ENCODE measurements around the gene EDDM3A. TPM values are rescaled to one million over a fixed set of nuclear protein-coding genes. Genes with fewer than 3 reads are reported as not detected.

EDDM3A gene
- total and polyA plus RNA-seq, 2 of the 4 experiments (the other 2 are of a cell fraction) = not detected

DNA sequence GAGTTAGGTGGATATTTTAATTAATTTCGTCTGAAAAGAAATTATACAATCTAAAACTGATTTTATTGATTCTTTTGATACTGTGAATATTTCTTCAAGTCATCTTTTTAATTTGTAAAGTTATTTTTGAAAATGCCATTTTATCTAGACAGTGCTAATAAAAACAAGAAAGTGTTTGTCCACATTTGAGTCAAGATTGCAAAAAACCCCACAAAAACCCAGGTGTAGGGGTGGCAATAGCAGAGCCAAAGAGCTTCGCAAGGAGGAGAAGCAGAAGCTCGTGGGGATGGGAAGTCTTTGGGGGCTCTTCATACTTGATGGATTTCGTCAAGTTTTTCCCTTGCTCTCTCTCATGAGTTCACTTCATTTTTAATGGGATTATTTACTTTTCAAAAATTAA lies 41.3 kb downstream of the EDDM3A start:
- H3K27ac ChIP-seq (ENCODE audit: insufficient read depth, low read length) = no peak overlapping the region
- no peaks in the 10 kb centered on the region for H4K20me1 ChIP-seq (ENCODE audit: insufficient read depth, low read length)
- no peak overlapping the region for H2AK5ac ChIP-seq (ENCODE audit: low read depth, low read length)
- ChIA-PET CTCF (no interaction called here), POLR2A (ENCODE audit: unreplicated experiment) (no interaction called here)
- in situ Hi-C loops (cut with MboI; ENCODE audit: low sequenced_read_pairs) = no loop called here
- no peak overlapping the region for H2BK15ac ChIP-seq (ENCODE audit: low read depth, low read length)
- H3K14ac ChIP-seq (replicated peaks; ENCODE audit: low read depth, low read length) = no peak overlapping the region
- no peaks in the 10 kb centered on the region for H3K36me3 ChIP-seq (ENCODE audit: control insufficient read depth, insufficient read depth, low read length)
- no peaks in the 10 kb centered on the region for H3K4me1 ChIP-seq (ENCODE audit: control insufficient read depth, insufficient read depth, low read length)
- H4K5ac ChIP-seq (ENCODE audit: low read depth, low read length) = no peak overlapping the region
- no peak overlapping the region for H3K23ac ChIP-seq (ENCODE audit: low read depth, low read length)
- ATAC-seq (ENCODE audit: low read depth) = no peak
- H2AK9ac ChIP-seq (replicated peaks; ENCODE audit: low read depth, low read length, poor library complexity) = no peak overlapping the region
- H3K9me3 ChIP-seq (ENCODE audit: control insufficient read depth, insufficient read depth, low read length) = no peaks in the 10 kb centered on the region
- H3K27me3 ChIP-seq (ENCODE audit: control insufficient read depth, insufficient read depth, low read length) = no peaks in the 10 kb centered on the region
- H2AFZ ChIP-seq (replicated peaks; ENCODE audit: low read length, poor library complexity) = no peak overlapping the region
- intact Hi-C loops (cut with micrococcal nuclease) = no loop called here
- dilution Hi-C loops (cut with HindIII; ENCODE audit: low sequenced_read_pairs, unreplicated experiment) = no loop called here
- BruUV-seq (replicated peaks) = no TSS peak
- H3K79me1 ChIP-seq (ENCODE audit: low read depth in 1 of 2, low read length in 2 of 2) = no peaks in the 10 kb centered on the region
- no peak overlapping the region for H4K91ac ChIP-seq (ENCODE audit: insufficient read depth, low read depth, low read length)
- H4K8ac ChIP-seq (ENCODE audit: low read depth in 2 of 2, low read length in 2 of 2) = no peak overlapping the region
- no peak overlapping the region for H2BK5ac ChIP-seq (ENCODE audit: low read depth, low read length, poor library complexity, severe bottlenecking)
- no CpG with 5 or more reads among the region's 4 CpGs for WGBS, 2 experiments (ENCODE audit: extremely low coverage in 2 of 2, insufficient read length in 1 of 2)
- H3K4me3 ChIP-seq (ENCODE audit: insufficient read depth, low read depth, low read length) = no peak overlapping the region
- no peak overlapping the region for H3K4ac ChIP-seq (ENCODE audit: low read depth, low read length)
- no peak for DNase-seq
- no peak overlapping the region for H3K56ac ChIP-seq (ENCODE audit: extremely low read depth, insufficient read depth, low read length)
- no peak overlapping the region for H3K9ac ChIP-seq (ENCODE audit: low read depth, low read length)
- H3K18ac ChIP-seq (ENCODE audit: low read depth, low read length) = no peak overlapping the region
- H3K9me1 ChIP-seq (ENCODE audit: insufficient read depth, low read length) = no peaks in the 10 kb centered on the region
- H2BK120ac ChIP-seq (ENCODE audit: low read depth, low read length) = no peak overlapping the region
- no peak overlapping the region for H2BK20ac ChIP-seq (ENCODE audit: low read depth, low read length)
- TF ChIP-seq RFX5 (IDR thresholded peaks at IDR 0.05; ENCODE audit: low read depth, low read length) (no peak), CEBPB (IDR thresholded peaks at IDR 0.05; ENCODE audit: low read depth, low read length) (no peak), RCOR1 (IDR thresholded peaks at IDR 0.05; ENCODE audit: insufficient replicate concordance, low read length) (no peak), BHLHE40 (IDR thresholded peaks at IDR 0.05; ENCODE audit: low read depth, low read length) (no peak), FOS (IDR thresholded peaks at IDR 0.05; ENCODE audit: low read depth, low read length) (no peak), SMC3 (IDR thresholded peaks at IDR 0.05; ENCODE audit: low read depth, low read length) (no peak), MXI1 (IDR thresholded peaks at IDR 0.05; ENCODE audit: borderline replicate concordance, low read depth, low read length) (no peak), CTCF (conservative IDR thresholded peaks at IDR 0.05; ENCODE audit: low read depth, low read length) (no peak), POLR2A (IDR thresholded peaks at IDR 0.05; ENCODE audit: low read depth, low read length) (no peak), MAFK (IDR thresholded peaks at IDR 0.05; ENCODE audit: low read depth, low read length) (no peak)
- no peak overlapping the region for H3K4me2 ChIP-seq (ENCODE audit: low read depth, low read length)

Data from IMR-90 (cell line).